Measurements from ENCODE around the gene ANO2.

ANO2 gene

GRCh38 chr12:5585178-5585577 is 359.9 kb downstream of the ANO2 start:
- ATAC-seq, result no peak
- TF ChIP-seq CREB5 (CRISPR knock-in tag; IDR thresholded peaks at IDR 0.05; ENCODE audit: low read depth) (no peak), ZNF565 (CRISPR knock-in tag; conservative IDR thresholded peaks at IDR 0.05; ENCODE audit: low read depth) (no peak), TCF4 (CRISPR knock-in tag; IDR thresholded peaks at IDR 0.05; ENCODE audit: borderline replicate concordance) (no peak), PPARA (CRISPR knock-in tag; IDR thresholded peaks at IDR 0.05; ENCODE audit: borderline replicate concordance) (no peak), SNAI2 (CRISPR knock-in tag; IDR thresholded peaks at IDR 0.05) (no peak), BACH2 (CRISPR knock-in tag; IDR thresholded peaks at IDR 0.05; ENCODE audit: borderline replicate concordance) (no peak), ISL1 (CRISPR knock-in tag; IDR thresholded peaks at IDR 0.05) (no peak), ZC3H10 (CRISPR knock-in tag; IDR thresholded peaks at IDR 0.05) (no peak), ESRRG (CRISPR knock-in tag; IDR thresholded peaks at IDR 0.05) (no peak)
- TF ChIP-seq, protein P1, sequence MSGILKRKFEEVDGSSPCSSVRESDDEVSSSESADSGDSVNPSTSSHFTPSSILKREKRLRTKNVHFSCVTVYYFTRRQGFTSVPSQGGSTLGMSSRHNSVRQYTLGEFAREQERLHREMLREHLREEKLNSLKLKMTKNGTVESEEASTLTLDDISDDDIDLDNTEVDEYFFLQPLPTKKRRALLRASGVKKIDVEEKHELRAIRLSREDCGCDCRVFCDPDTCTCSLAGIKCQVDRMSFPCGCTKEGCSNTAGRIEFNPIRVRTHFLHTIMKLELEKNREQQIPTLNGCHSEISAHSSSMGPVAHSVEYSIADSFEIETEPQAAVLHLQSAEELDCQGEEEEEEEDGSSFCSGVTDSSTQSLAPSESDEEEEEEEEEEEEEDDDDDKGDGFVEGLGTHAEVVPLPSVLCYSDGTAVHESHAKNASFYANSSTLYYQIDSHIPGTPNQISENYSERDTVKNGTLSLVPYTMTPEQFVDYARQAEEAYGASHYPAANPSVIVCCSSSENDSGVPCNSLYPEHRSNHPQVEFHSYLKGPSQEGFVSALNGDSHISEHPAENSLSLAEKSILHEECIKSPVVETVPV (CRISPR knock-in tag; IDR thresholded peaks at IDR 0.05), result no peak
- TF ChIP-seq, protein P2, sequence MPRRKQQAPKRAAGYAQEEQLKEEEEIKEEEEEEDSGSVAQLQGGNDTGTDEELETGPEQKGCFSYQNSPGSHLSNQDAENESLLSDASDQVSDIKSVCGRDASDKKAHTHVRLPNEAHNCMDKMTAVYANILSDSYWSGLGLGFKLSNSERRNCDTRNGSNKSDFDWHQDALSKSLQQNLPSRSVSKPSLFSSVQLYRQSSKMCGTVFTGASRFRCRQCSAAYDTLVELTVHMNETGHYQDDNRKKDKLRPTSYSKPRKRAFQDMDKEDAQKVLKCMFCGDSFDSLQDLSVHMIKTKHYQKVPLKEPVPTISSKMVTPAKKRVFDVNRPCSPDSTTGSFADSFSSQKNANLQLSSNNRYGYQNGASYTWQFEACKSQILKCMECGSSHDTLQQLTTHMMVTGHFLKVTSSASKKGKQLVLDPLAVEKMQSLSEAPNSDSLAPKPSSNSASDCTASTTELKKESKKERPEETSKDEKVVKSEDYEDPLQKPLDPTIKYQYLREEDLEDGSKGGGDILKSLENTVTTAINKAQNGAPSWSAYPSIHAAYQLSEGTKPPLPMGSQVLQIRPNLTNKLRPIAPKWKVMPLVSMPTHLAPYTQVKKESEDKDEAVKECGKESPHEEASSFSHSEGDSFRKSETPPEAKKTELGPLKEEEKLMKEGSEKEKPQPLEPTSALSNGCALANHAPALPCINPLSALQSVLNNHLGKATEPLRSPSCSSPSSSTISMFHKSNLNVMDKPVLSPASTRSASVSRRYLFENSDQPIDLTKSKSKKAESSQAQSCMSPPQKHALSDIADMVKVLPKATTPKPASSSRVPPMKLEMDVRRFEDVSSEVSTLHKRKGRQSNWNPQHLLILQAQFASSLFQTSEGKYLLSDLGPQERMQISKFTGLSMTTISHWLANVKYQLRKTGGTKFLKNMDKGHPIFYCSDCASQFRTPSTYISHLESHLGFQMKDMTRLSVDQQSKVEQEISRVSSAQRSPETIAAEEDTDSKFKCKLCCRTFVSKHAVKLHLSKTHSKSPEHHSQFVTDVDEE (CRISPR knock-in tag; IDR thresholded peaks at IDR 0.05), result no peak
- TF ChIP-seq, protein P3, sequence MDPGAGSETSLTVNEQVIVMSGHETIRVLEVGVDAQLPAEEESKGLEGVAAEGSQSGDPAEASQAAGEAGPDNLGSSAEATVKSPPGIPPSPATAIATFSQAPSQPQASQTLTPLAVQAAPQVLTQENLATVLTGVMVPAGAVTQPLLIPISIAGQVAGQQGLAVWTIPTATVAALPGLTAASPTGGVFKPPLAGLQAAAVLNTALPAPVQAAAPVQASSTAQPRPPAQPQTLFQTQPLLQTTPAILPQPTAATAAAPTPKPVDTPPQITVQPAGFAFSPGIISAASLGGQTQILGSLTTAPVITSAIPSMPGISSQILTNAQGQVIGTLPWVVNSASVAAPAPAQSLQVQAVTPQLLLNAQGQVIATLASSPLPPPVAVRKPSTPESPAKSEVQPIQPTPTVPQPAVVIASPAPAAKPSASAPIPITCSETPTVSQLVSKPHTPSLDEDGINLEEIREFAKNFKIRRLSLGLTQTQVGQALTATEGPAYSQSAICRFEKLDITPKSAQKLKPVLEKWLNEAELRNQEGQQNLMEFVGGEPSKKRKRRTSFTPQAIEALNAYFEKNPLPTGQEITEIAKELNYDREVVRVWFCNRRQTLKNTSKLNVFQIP (CRISPR knock-in tag; IDR thresholded peaks at IDR 0.05; ENCODE audit: borderline replicate concordance, low read depth), result no peak

DNA sequence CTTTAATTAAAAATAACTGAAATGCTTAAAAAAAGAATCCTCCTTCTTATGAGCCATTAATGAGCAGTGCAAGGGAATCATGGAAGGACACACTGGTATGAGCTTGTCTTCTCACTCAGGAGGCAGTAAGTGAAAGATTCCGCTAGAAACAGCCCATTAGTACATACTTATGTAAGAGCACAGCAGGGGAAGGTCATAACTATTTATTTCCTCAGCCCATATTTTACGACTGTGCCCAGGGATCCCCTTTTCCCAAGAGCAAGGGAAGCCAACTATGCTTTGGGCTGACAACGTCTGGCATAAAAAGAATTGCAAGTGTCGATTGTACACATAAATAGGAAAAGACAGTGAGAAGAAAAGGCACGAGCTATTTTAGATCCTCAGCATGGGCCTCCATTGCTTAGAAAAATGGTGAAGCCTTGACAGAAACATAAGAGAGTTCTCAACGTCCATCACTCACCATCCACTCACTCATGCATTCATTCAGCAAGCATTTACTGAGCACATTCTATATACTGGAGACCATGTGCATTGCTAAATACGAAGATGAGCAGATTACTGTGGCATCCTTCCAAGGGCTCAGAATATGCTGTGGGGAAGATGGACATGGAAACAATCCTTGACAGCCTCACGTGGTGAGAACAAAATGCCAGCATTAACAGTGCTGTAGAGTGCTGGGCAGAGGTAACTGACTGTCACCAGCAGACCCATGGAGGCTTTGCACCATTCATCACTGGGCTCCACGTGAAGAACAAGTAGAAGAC is 360.5 kb downstream of the ANO2 start:
- no peak for ATAC-seq
- TF ChIP-seq ZC3H10 (CRISPR knock-in tag; IDR thresholded peaks at IDR 0.05) (no peak), CREB5 (CRISPR knock-in tag; IDR thresholded peaks at IDR 0.05; ENCODE audit: low read depth) (no peak), PATZ1 (CRISPR knock-in tag; IDR thresholded peaks at IDR 0.05; ENCODE audit: borderline replicate concordance) (no peak), OSR1 (CRISPR knock-in tag; IDR thresholded peaks at IDR 0.05) (no peak), PPARA (CRISPR knock-in tag; IDR thresholded peaks at IDR 0.05; ENCODE audit: borderline replicate concordance) (no peak), GLIS3 (CRISPR knock-in tag; IDR thresholded peaks at IDR 0.05) (no peak), ESRRG (CRISPR knock-in tag; IDR thresholded peaks at IDR 0.05) (no peak), SNAI2 (CRISPR knock-in tag; IDR thresholded peaks at IDR 0.05) (no peak), TOX (CRISPR knock-in tag; IDR thresholded peaks at IDR 0.05; ENCODE audit: borderline replicate concordance) (no peak), CSDC2 (CRISPR knock-in tag; IDR thresholded peaks at IDR 0.05) (no peak), ZFP30 (CRISPR knock-in tag; IDR thresholded peaks at IDR 0.05) (no peak)
- TF ChIP-seq, protein P1 (CRISPR knock-in tag; IDR thresholded peaks at IDR 0.05), result no peak

All from SK-N-SH treated with all-trans-retinoic acid at 6 μM for 48 hours (cell line).